ENCODE data around the gene KLF2. TPM values are rescaled to one million over a fixed set of nuclear protein-coding genes. Genes with fewer than 3 reads are reported as not detected.

KLF2 gene
- total and polyA plus RNA-seq, 9 donors, result 48.3 to 399 (median 96.4) TPM

GRCh38 chr19:16308081-16308480 lies 16.5 kb upstream of the KLF2 start:
- 90 to 97% (median 95%) methylated on average over 5 of the region's 5 CpGs for WGBS, 3 donors
- Histone ChIP-seq H3K36me3 (no peaks in the 10 kb centered on the region), H3K27me3 (no peaks in the 10 kb centered on the region), H3K4me3 (no peak overlapping the region), H3K27ac (no peak overlapping the region), H3K9me3 (no peaks in the 10 kb centered on the region), H3K4me1 (ENCODE audit: insufficient read depth) (peaks cover 8% of the 10 kb centered on the region)
- intact Hi-C loops (cut with DNase I), result no loop called here
- TF ChIP-seq CTCF (IDR thresholded peaks at IDR 0.05) (no peak), POLR2A (IDR thresholded peaks at IDR 0.05) (no peak), EP300 (IDR thresholded peaks at IDR 0.05) (no peak)
- DNase-seq, result no peak

GRCh38 chr19:16309643-16310042 lies 15.0 kb upstream of the KLF2 start:
- intact Hi-C loops (cut with DNase I), result no loop called here
- no peak for DNase-seq
- peaks cover 2% of the 10 kb centered on the region for H3K4me1 ChIP-seq (ENCODE audit: insufficient read depth)
- H3K36me3 ChIP-seq, result no peaks in the 10 kb centered on the region
- H3K4me3 ChIP-seq, result no peak overlapping the region
- TF ChIP-seq EP300 (IDR thresholded peaks at IDR 0.05) (no peak), POLR2A (IDR thresholded peaks at IDR 0.05) (no peak), CTCF (IDR thresholded peaks at IDR 0.05) (no peak)
- H3K9me3 ChIP-seq, result no peaks in the 10 kb centered on the region
- H3K27ac ChIP-seq, result no peak overlapping the region
- WGBS, 3 donors, result 92 to 95% (median 92%) methylated on average over 3 of the region's 3 CpGs
- no peaks in the 10 kb centered on the region for H3K27me3 ChIP-seq

DNA sequence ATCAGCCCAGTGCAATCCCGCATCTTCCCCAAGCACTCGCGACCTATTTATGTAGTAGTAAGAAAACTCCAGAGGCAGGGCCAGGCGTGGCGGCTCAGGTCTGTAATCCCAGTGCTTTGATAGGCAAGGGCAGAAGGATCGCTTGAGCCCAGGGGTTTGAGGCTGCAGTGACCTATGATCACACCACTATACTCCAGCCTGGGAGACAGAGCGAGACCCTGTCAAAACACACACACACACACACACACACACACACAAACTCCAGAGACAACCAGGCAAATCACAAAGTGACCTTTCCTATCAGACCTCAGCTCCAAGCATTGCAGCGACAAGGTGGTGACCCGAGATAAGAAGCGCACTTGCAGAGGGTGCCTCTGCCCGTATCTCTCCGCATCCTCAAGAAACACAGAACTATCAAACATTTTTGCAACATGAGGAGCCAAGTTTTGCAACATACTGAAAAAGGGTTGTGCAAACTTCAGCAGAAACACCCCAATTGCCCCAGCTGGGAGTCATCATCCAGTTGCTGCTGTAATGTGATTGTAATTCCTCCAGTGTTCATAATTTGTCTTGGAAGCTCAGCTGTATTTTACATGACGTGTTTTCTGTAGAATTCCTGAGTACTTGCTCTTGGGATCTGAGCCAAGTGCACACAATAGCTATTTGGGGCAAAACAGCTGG lies 8.7 kb upstream of the KLF2 start:
- Histone ChIP-seq H3K9me3 (no peaks in the 10 kb centered on the region), H3K36me3 (no peaks in the 10 kb centered on the region), H3K4me1 (ENCODE audit: insufficient read depth) (peaks cover 11% of the 10 kb centered on the region), H3K4me3 (no peak overlapping the region), H3K27ac (peak overlapping the region; percentile 49 to 87), H3K27me3 (no peaks in the 10 kb centered on the region)
- TF ChIP-seq CTCF (IDR thresholded peaks at IDR 0.05) (no peak), EP300 (IDR thresholded peaks at IDR 0.05) (peak; percentile 92), POLR2A (IDR thresholded peaks at IDR 0.05) (peak; percentile 18)
- intact Hi-C loops (cut with DNase I), result no loop called here
- DNase-seq, result peak; percentile 76 to 89 (median 81)
- WGBS, 3 donors, result 19 to 23% (median 21%) methylated on average over 13 of the region's 13 CpGs

DNA sequence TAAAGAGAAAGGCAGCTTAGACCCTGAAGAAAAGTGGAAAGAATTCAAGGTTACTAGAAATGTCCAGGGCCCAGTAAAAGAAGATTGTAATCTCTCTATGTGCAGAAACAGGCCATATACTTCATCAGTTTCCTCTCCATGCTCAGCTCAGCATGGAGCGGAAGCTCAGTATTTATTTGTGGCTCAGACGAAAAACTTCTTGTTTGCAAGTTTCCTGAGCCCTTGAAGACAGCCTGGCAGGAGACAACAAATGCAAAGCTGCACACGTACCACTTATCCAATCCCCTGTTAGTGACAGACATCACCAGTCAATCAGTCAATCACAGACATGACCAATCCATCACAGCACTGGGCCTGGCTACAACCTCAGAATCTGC lies 8.1 kb upstream of the KLF2 start:
- intact Hi-C loops (cut with DNase I), result no loop called here

More for the DNA sequence above, 8.1 kb upstream of the KLF2 start:
- DNase-seq, result no peak
- Histone ChIP-seq H3K27ac (peak overlapping the region in 1 of 2 donors; percentile 68), H3K4me1 (ENCODE audit: insufficient read depth) (peaks cover 11% of the 10 kb centered on the region), H3K36me3 (no peaks in the 10 kb centered on the region), H3K9me3 (no peaks in the 10 kb centered on the region), H3K4me3 (no peak overlapping the region), H3K27me3 (no peaks in the 10 kb centered on the region)
- TF ChIP-seq EP300 (IDR thresholded peaks at IDR 0.05) (no peak), CTCF (IDR thresholded peaks at IDR 0.05) (no peak)
- 14 to 22% (median 19%) methylated on average over 3 of the region's 3 CpGs for WGBS, 3 donors
